Measurements from ENCODE around the gene OLFML1. TPM values are rescaled to one million over a fixed set of nuclear protein-coding genes. Genes with fewer than 3 reads are reported as not detected.

OLFML1 gene
- total RNA-seq: not detected in 2 replicates

- no peak within 1 kb of the TSS for H3K4me3 ChIP-seq (ENCODE audit: low read depth, low read length)
- TF ChIP-seq CTCF (conservative IDR thresholded peaks at IDR 0.05; ENCODE audit: low read depth, low read length): no peak
- DNase-seq (ENCODE audit: low read depth): no peak
Observed at GRCh38 chr11:7485186-7486097, at the start of gene OLFML1. Gene OLFML1 (plus strand): TSS chr11:7485506. CDS start chr11:7485876, 370 bp downstream.

GRCh38 chr11:7436146-7436545 is 49.2 kb upstream of the OLFML1 start:
- TF ChIP-seq CTCF (conservative IDR thresholded peaks at IDR 0.05; ENCODE audit: low read depth, low read length): no peak
- H3K4me3 ChIP-seq (ENCODE audit: low read depth, low read length): no peak overlapping the region
- DNase-seq (ENCODE audit: low read depth): no peak

- no peak for TF ChIP-seq CTCF (conservative IDR thresholded peaks at IDR 0.05; ENCODE audit: low read depth, low read length)
- no peak overlapping the region for H3K4me3 ChIP-seq (ENCODE audit: low read depth, low read length)
- no peak for DNase-seq (ENCODE audit: low read depth)
Observed at GRCh38 chr11:7436657-7437056, 48.6 kb upstream of the OLFML1 start.

GRCh38 chr11:7437696-7438095 is 47.6 kb upstream of the OLFML1 start:
- no peak for TF ChIP-seq CTCF (conservative IDR thresholded peaks at IDR 0.05; ENCODE audit: low read depth, low read length)
- no peak for DNase-seq (ENCODE audit: low read depth)
- no peak overlapping the region for H3K4me3 ChIP-seq (ENCODE audit: low read depth, low read length)

- no peak for TF ChIP-seq CTCF (conservative IDR thresholded peaks at IDR 0.05; ENCODE audit: low read depth, low read length)
- H3K4me3 ChIP-seq (ENCODE audit: low read depth, low read length): no peak overlapping the region
- DNase-seq (ENCODE audit: low read depth): no peak
Observed at GRCh38 chr11:7439746-7440320, 45.5 kb upstream of the OLFML1 start.

GRCh38 chr11:7442588-7443215 is 42.6 kb upstream of the OLFML1 start:
- no peak for DNase-seq (ENCODE audit: low read depth)
- peak; percentile 96 for TF ChIP-seq CTCF (conservative IDR thresholded peaks at IDR 0.05; ENCODE audit: low read depth, low read length)
- no peak overlapping the region for H3K4me3 ChIP-seq (ENCODE audit: low read depth, low read length)
